ENCODE data around the gene OR7G3.
A peak's percentile ranks its signal among the peaks of the same experiment; 100 is the strongest.

Gene OR7G3

DNA sequence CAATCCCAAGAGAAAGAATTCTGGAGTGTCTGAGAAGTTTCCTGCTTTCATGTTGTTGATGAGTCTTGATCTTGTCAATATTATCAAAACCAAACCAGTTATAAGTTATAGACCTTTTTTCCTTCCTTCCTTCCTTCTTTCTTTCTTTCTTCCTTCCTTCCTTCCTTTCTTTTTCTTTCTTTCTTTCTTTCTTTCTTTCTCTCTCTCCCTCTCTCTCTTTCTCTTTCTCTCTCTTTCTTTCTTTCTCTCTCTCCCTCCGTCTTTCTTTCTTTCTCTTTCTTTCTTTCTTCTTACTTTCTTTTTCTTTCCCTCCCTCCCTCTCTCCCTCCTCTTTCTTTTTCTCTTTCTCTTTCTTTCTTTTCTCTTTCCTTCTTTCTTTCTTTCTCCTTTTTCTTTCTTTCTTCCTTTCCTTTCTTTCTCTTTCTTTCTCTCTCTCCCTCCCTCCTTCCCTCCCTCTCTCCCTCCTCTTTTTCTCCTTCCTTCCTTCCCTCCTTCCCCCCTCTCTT lies at the start of gene OR7G3:
TSS of gene OR7G3 (minus strand) at position 51 of the 506 bp plus-strand sequence. CDS start at position 51, 0 bp downstream.
- no peak for FAIRE-seq

DNA sequence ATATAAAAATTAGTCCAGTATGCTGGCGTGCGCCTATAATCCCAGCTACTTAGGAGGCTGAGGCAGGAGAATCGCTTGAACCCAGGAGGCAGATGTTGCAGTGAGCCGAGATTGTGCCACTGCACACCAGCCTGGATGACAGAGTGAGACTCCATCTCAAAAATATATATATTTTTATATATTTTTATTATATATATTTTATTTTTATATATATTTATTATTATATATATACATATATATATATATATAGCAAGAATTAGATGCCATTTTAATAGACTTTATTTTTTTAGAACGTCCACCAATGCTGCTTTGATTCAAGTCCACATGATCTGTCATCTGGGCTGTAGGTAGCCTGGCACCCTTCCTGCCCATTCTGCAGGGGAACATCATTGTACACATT lies 48.6 kb upstream of the OR7G3 start:
- FAIRE-seq, result no peak

DNA sequence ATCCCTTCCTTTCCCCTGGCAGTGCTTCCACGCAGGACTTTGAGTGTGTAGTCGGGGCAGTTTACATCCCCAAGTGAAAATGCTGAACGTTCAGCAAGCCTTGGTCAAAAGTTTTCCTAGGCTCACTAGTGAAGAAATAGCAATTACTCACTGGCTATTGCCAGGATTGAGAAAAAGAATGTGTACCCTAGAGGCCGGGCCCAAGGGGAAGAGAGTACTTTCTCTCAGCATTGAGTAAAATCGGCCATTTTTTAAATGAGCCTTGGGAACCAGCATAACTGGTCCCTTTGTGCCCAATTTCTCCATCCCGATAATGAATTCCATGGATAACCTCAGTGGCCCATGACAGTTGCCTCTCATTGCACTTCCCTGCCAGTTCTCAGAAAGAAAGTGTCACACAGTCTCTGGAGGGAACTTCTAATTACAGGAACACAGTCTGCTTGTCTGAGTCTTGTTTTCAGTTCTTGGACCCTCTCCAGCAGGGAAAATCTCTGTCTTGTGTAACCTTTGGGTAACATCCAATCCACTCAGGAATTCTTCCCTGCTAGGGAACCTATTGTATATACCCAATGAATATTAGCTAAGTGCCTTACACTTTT lies 44.7 kb upstream of the OR7G3 start:
- FAIRE-seq, result no peak

DNA sequence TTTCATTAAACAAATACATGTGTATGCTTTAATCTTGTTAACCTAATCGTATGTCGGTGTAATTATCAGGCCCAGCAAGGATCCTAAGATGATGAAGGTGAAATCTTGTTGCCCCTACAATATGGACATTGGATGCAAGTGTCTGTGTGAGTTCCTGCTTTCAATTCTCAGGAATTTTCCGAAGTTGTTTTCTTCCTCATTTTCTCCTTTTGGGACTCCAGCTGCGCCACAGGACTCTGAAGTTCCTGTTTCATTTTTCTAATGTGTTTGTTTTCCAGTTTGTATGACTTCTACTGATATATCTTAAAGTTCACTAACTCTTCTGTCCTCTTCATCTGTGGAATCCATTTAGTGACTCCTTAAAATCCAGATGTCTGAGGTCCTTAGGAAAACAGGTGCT lies 40.1 kb upstream of the OR7G3 start:
- no peak for FAIRE-seq

DNA sequence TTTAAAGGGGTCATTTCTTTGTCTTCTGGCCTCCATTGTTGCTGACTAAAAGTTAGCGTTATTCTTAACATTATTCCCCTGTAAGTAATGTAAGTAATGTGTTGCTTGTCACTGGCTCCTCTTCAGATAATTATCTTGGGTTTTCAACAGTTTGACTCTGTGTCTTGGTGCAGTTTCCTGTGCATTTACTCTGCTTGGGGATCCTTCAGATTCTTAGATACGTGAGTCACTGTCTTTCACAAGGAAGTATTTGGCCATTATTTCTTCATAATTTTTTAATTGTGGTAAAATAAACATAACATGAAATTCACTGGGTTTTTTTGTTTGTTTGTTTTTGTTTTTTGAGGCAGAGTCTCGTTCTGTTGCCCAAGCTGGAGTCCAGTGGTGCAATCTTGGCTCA lies 38.5 kb upstream of the OR7G3 start:
- FAIRE-seq, result no peak

DNA sequence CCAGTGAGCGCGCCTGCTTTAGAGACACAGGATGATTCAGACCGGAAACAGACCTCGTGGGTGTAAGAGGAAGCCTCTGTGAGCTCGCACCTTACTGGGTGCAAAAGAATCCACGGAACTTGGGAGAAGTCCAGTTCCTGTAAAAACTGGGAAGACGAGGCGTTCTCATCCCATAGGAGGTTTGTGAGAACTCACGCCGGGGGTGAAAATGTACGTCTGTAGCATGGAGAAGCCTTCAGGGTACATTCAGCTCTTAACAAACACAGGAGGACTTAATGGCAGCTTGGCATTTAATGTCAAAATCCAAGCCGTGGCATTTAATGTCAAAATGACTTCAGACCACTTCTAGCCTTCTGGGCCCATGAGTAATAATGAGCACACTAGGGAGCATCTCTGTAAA lies 34.7 kb upstream of the OR7G3 start:
- FAIRE-seq, result no peak

DNA sequence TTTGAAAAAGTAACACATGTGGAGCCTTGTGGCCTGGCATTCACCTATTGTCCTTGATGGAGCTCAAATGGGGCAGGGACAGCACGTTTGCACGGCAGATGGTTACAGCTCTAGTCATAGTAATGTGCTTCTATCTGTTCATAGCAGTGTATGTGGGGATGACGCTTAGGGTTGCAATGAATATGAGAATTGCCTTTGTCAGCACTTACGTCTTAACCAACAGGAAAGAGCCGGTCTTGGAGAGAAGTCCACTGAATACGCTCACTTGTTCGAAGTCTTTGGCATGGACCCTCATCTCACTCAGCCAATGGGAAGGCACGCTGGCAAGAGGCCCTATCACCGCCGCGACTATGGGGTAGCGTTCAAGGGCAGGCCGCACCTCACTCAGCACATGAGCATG lies 33.1 kb upstream of the OR7G3 start:
- no peak for FAIRE-seq

DNA sequence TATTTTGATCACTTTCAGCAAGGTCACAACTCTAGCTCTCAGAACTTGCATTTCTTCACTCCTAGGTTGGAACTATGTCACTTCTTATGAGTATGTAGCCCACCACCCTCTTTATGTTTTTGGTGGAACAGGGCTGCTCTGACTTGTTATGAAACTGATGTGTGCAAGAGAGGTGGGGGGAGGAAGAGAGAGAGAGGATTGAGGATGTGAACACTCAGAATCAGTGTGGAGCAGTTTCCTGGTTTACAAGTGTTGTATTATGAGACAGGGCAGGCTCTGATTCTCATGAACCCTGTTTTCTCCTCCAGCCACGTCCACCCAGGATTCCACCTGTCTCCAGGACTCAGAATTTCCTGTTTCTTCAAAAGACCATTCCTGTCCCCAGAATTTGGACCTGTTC lies 29.6 kb upstream of the OR7G3 start:
- no peak for FAIRE-seq

DNA sequence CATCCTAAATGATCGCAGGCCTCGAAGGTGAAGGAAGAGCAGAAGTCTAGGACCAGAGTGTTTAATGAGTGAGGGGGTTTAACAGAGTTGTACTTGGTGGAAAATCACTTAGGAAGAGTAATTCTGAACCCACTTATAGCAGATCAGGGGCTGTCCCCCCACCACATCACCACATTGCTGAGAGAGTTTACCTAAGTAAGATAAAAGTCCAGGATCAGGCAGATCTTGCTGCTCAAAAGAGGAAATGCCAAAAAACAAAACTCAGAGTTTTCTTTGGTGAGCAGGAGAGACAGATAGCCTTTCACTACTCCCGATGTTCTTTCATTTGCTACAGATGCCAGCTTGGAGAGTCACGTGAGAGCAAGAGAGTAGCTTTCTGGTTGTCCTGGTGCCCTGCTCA lies 28.8 kb upstream of the OR7G3 start:
- FAIRE-seq, result no peak

DNA sequence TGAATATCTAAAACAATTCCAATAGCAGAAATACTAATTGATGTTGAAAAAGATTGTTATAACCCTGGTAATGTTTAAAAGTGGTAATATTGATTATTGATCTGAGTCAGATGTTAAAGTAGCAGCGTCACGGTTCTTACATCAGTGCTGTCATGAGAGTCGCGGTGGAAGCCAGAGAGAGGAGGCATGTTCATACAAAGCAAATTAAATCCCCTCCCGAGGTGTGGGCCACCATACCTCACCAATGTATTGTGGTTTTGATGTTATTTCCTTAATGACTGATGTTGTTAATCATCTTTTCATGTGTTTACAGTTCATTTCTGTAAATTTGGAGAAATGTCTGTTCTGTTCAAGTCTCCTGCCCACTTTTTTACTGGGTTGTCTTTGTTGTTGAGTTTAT lies 24.6 kb upstream of the OR7G3 start:
- no peak for FAIRE-seq

DNA sequence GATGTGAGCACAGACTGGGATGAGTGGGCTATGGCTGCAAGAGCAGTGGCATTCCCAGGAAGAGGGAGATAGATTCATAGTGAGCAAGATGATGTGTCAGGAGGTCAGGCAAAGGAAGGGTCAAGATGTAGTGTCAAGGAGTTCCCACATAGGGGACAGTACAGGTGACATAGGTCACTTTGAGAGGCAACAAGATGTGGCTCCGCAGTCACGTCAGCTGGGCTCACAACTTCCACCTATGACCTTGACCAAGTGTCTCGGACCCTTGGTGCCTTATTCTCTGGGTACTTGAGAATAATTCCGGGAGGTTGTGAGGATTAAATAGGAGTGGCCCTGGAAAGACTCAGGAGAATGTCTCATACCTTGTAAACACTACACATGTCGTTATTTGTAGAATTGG lies 23.9 kb upstream of the OR7G3 start:
- no peak for FAIRE-seq

DNA sequence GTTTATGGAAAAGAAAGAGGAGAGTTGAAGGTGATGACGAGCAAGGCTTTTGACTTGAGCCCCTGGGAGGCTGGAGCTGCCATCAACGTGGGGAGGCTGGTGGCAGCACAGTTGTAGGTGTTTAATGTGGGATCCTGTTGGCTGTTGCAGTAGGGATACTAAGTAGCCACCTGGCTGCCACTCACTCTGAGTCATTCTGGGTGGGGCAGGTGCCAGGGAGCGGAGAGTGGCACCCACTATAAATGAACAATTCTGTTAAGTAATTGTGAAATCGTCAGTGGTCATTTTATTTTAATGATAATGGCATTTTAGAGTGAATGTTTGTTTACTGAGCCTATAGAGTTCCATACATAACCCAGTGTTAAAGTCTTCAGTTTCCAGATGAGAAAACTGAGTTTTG lies 23.2 kb upstream of the OR7G3 start:
- no peak for FAIRE-seq

DNA sequence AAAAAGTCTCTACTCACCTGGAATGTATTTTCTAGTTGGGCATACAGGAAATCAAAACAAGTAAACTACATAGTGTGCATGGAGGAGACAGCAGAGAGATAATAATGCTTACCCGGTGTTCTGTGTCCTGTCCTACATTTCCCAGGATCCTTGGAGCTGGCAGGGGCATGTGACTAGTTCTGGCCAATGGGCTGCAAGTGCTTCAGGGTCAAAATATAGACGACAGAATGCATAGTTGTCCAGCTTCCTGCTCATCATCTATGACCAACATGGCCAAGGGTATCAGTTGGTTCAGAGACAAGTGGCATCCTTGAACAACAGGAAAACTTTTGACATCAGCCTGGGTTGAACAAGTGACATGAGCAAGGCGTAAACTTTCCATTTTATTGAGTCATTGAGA lies 21.9 kb upstream of the OR7G3 start:
- no peak for FAIRE-seq

DNA sequence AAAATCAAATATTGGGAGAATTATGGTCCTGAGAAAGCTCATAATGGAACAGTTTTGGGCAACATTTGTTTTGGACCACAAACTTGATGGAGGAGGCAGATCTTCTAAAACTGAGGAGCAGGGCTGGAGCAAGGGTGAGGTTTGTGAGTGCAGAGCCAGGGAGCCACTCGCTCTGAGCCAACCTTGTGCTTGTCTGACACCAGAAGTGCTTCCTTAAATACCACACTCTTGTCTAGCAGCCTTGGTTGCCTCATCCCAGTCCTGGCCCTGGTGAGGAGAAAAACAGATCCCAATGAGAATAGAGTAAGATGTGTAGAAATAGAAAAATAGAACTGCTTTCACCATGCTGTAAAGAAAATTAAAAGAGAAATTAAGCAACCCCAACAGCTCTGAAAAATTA lies 20.1 kb upstream of the OR7G3 start:
- FAIRE-seq, result no peak

DNA sequence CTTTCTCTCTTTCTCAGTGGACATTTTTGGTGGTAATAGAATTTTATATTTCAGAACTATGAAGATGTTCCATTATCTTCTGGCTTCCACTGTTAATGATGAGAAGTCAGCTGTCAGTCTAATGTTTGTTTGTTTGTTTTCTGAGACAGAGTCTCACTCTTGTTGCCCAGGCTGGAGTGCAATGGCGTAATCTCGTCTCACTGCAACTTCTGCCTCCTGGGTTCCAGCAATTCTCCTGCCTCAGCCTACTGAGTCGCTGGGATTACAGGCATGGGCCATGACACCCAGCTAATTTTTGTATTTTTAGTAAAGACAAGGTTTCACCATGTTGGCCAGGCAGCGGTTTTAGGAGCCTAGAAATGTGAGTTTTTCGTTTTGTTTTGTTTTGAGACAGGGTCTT lies 18.2 kb upstream of the OR7G3 start:
- no peak for FAIRE-seq

DNA sequence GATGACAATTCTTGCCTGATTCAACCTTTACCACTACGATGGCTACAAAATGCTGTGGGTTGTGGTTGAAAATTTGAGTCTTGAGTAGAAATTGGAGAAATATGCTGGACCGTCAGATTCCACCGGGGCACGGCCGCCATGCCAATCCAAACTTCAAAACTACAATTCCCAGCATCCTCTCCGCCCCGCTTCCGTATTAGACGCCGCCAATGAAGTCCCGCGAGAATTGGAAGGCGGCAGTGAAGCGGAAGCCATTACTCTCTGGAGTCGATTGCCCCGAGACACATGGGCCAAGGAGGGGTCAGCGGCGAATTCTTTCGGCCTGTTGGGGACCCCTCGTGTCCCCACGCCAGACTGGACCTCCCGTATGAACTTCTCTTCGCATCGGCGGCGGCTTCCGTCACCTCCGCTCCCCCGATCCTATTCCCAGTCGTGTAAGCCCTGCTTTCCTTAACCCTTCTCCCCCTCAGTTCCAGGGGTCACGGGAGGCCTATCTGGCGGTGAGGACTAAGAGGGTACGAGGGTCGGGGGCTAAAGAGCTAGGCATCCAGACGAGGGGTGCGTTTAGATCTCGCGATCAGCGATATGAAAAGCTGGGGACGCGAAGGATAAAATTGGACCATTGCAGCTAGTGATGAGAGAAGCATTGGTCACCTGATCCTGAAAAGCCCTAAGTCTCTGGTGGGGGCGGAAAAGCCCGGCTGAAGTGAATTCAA lies 13.6 kb upstream of the OR7G3 start, which contains the start of gene ZNF317:
TSS of gene ZNF317 (plus strand) at position 239 of the 716 bp plus-strand sequence. CDS start 15,620 bp downstream, outside the sequence.
- peak; percentile 21 for FAIRE-seq

DNA sequence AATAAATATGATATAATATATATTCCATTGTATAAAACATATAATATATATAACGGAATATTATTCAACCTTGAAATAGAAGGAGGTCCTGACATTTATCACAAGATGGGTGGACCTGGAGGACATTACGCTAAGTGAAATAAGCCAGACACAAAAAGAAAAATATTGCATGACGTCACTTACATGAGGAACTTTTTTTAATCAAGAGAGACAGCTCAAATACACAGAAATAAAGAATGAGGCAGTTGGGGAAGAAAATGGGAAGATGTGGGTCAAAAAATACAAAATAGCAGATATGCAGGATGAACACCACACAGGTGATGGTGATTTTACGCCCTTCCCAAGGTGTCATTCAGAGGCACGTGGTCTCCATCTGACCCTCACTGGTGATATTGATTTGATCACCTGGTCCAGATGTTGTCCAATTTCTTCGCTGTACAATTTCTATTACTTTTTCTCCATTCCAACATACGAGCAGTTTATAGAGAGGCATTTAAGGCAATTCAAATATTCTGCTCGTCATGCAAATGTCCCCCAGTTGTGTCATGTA lies 12.9 kb upstream of the OR7G3 start:
- FAIRE-seq, result no peak

DNA sequence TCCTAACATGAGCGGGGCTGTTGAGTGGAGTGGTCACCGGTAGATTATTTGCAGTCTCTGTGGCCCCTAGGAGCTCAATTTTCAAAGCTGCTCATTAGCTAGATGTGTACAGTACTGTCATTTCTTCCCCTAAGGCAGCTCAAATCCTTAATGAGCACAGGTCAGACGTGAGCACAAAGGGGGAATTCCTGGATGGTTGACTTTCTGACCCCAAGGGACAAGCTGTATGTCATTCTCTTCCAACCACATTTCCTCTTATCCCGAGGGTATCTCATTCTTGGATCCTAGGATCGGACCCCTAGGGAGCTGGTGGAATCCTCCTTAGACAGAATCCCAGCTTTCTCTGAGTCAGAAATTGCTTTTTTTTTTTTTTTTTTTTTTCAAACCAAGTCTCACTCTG lies 5.7 kb upstream of the OR7G3 start:
- FAIRE-seq, result no peak

DNA sequence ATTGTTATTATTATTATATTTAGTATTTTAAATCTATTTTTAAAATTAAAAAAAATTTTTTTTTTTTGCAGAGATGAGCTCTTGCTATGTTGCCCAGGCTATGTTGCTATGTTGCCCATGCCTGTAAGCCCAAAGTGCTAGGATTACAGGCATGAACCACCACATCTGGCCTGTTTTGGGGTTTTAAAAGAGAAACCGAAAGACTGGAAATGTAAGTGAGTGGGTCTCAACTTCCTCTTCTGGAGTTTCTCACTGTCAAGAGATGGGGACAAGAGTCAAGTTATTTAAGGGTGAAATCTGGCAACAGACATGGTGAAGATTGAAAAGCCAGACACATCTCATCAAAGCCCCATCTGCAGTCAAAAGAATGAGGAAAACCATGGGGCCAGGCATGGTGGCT lies 4.2 kb upstream of the OR7G3 start:
- FAIRE-seq, result no peak

DNA sequence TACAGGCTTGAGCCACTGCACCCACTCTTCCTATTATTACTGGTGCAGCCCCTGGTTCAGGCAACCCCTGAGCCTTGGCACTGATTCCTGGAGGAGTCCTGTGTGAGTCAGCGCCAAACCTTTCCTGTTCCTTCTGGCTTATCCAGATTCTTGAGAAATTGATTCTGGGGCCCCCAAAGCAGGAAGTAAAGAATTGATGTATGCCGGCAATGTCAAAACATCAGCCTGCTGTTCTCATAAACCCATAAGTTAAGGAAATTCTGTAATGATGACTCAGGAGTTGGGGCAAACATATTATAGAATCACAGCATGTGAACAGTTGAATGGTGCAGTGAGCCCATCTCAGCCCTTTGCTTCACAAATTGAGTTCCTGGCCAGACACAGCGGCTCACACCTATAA lies 1.4 kb upstream of the OR7G3 start:
- no peak for FAIRE-seq

DNA sequence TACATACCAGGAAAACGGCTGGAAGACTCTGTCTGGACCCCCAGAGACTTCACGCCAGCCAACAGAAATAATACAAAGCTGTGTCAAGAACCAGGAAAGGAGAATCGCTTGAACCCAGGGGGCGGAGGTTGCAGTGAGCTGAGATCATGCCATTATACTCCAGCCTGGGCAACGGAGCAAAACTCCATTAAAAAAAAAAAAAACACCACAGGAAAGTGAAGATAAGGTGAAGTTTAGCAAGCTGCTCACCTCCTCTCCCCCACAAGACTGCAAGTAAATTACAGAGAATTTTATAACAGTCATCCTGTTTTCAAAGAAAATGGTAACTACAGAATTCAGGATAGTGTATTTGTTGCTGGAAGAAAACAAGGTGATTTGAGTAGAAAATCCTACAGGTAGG lies 10.2 kb downstream of the OR7G3 start:
- no peak for FAIRE-seq

DNA sequence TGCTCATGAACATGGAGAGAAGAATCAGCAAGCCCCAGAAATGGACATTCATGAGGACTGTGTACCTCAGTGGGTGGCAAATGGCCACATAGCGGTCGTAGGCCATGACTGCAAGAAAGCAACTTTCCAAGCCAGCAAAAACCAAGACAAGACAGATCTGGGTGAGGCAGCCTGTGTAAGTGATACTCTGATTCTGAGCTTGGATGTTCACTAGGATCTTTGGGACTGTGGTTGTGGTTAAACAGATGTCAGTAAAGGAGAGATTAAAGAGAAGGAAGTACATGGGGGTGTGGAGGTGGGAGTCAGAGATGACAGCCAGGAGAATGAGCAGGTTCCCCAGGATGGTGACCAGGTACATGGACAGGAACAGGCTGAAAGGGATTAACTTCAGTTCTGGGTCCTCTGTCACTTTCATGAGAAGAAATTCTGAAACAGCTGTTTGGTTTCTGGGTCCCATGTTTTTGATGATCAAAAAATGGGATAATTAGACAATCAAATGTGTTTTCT lies 11.4 kb downstream of the OR7G3 start, which contains the start of gene OR7G1:
TSS of gene OR7G1 (minus strand) at position 457 of the 507 bp plus-strand sequence. CDS start at position 457, 0 bp downstream.
- FAIRE-seq, result no peak

DNA sequence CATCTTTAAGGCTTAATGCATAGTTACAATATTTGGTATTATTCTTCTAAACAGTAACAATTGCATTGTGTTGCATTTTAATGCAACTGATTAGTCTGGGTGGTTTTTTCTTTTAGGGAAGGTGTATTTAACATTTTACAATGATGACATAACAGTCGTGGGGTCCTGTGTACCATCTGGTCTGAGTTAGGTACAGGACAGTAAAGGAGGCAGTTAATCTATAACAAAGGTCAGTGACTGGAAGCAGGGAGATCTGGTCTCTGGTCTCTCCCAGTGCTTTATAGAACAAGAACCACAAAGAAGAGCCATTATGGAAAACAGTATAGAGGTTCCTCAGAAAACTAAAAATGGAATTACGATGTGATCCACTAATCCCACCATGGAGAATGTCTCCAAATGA lies 16.8 kb downstream of the OR7G3 start:
- FAIRE-seq, result no peak

DNA sequence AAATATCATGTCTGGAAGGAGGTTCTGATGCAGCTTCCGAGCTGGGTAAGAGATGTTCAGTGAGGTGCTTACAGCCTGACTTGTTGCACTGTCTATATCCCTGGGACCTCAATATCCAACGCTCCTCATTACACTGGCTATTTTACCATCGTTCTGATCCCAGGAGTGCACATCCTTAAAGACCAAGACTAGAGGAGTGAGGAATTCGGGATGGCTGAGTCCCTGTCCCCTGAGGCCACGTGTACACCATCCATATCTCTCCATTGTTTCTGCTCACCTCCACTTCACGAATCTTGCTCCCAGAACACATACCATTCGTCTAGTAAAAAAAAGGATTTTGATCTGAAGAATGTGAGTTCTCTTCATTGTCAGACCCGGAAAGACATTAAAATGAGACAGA lies 19.4 kb downstream of the OR7G3 start, which contains the start of gene OR7G2:
TSS of gene OR7G2 (minus strand) at position 101 of the 400 bp plus-strand sequence. CDS start 4,232 bp downstream, outside the sequence.
- no peak for FAIRE-seq

All from colon (tissue), 2 donors.